Suprapubic skin (tissue), 4 donors: ENCODE results near the gene MAP3K4. TPM values are rescaled to one million over a fixed set of nuclear protein-coding genes. Genes with fewer than 3 reads are reported as not detected.
"Not testable (repeated sequence)": the region's sequence is repeated elsewhere in the genome, so short reads cannot be mapped to it uniquely, and the experiment has no call there.

ENCODE experiments used
- DNase-seq, 2 donors: peaks; one replicate each; pipeline ENCODE4 v3.0.0-alpha.2; 2019; ENCODE audit warnings: low spot score in 2 of 2
- H3K27ac ChIP-seq: fragments of 200-600 bp; sonication (generic); one replicate; pipeline ENCODE4 v1.5.1; 2019
- H3K27me3 ChIP-seq: fragments of 200-600 bp; sonication (generic); one replicate; pipeline ENCODE4 v1.5.1; 2019
- H3K36me3 ChIP-seq: fragments of 200-600 bp; sonication (generic); one replicate; pipeline ENCODE4 v1.5.1; 2019
- H3K4me1 ChIP-seq: fragments of 200-600 bp; sonication (generic); one replicate; pipeline ENCODE4 v1.5.1; 2019
- H3K4me3 ChIP-seq: fragments of 200-600 bp; sonication (generic); one replicate; pipeline ENCODE4 v1.5.1; 2019; ENCODE audit warnings: mild to moderate bottlenecking
- H3K9me3 ChIP-seq: fragments of 200-600 bp; sonication (generic); one replicate; pipeline ENCODE4 v1.5.1; 2019
- CTCF ChIP-seq, 2 donors: fragments of 200-600 bp in 1 of 2; fragments of 450-650 bp in 1 of 2; sonication (generic) in 1 of 2; IDR thresholded peaks; one replicate each; pipeline ENCODE4 v1.5.1; 2016 to 2019; ENCODE audit warnings: antibody characterized with exemption in 2 of 2, mild to moderate bottlenecking in 1 of 2, moderate library complexity in 1 of 2
- EP300 ChIP-seq: sonication (generic); formaldehyde crosslinking; IDR thresholded peaks from one replicate; pipeline ENCODE4 v1.6.1; 2017; ENCODE audit warnings: antibody characterized with exemption
- POLR2A ChIP-seq, 2 donors: fragments of 450-650 bp; IDR thresholded peaks; one replicate each; pipeline ENCODE4 v1.6.1; 2017; ENCODE audit warnings: antibody characterized with exemption in 2 of 2, mild to moderate bottlenecking in 2 of 2, moderate library complexity in 2 of 2
- POLR2AphosphoS5 ChIP-seq, 3 donors: sonication (generic); formaldehyde crosslinking; IDR thresholded peaks; one replicate each; pipeline ENCODE4 v1.6.1; 2017; ENCODE audit warnings: antibody characterized with exemption in 3 of 3
- WGBS: methylation state at CpG from one replicate; pipeline ENCODE4 v1.1.5; 2018; 5-methylcytosine and 5-hydroxymethylcytosine counted together
- total RNA-seq, 4 donors: library from RNA; depleted of rRNA; stranded (reverse); fragments of >200 nt; gene quantifications; one replicate each; pipeline ENCODE4 v1.1.0, GENCODE V29; 2016

Gene MAP3K4
- total RNA-seq, 4 donors from 2014 or later = 29.2 to 83.2 (median 45.2) TPM

GRCh38 chr6:160979061-160979708 lies 12.4 kb upstream of the MAP3K4 start:
- H3K36me3 ChIP-seq = no peaks in the 10 kb centered on the region
- no peak for TF ChIP-seq EP300
- WGBS = 50% methylated on average over 8 of the region's 8 CpGs
- no peaks in the 10 kb centered on the region for H3K9me3 ChIP-seq
- no peak overlapping the region for H3K4me3 ChIP-seq
- H3K27ac ChIP-seq = peak overlapping the region; percentile 74
- no peak for DNase-seq
- H3K27me3 ChIP-seq = no peaks in the 10 kb centered on the region
- H3K4me1 ChIP-seq = peaks cover 22% of the 10 kb centered on the region

GRCh38 chr6:160983377-160983948 lies 8.1 kb upstream of the MAP3K4 start:
- not testable (repeated sequence) for H3K27ac ChIP-seq, DNase-seq, H3K36me3 ChIP-seq, H3K27me3 ChIP-seq, H3K9me3 ChIP-seq, H3K4me1 ChIP-seq, H3K4me3 ChIP-seq
- WGBS = 100% methylated on average over 3 of the region's 3 CpGs

- Histone ChIP-seq H3K4me1 (peaks cover 5% of the 10 kb centered on the region), H3K27me3 (no peaks in the 10 kb centered on the region), H3K4me3 (no peak overlapping the region), H3K27ac (no peak overlapping the region), H3K9me3 (no peaks in the 10 kb centered on the region), H3K36me3 (no peaks in the 10 kb centered on the region)
- WGBS = 74% methylated on average over 3 of the region's 3 CpGs
- TF ChIP-seq EP300 (no peak), CTCF (IDR thresholded peaks at IDR 0.05) (no peak), POLR2A (IDR thresholded peaks at IDR 0.05) (no peak), POLR2AphosphoS5 (IDR thresholded peaks at IDR 0.05) (no peak)
- DNase-seq = no peak
These were observed 4.7 kb upstream of the MAP3K4 start for GRCh38 chr6:160986851-160987250.

- Histone ChIP-seq H3K4me3 (no peak overlapping the region), H3K36me3 (no peaks in the 10 kb centered on the region), H3K27ac (no peak overlapping the region), H3K9me3 (no peaks in the 10 kb centered on the region), H3K4me1 (peaks cover 5% of the 10 kb centered on the region), H3K27me3 (no peaks in the 10 kb centered on the region)
- no peak for DNase-seq
- TF ChIP-seq POLR2A (IDR thresholded peaks at IDR 0.05) (no peak), POLR2AphosphoS5 (IDR thresholded peaks at IDR 0.05) (no peak), CTCF (IDR thresholded peaks at IDR 0.05) (no peak), EP300 (no peak)
- WGBS = 78% methylated on average over 3 of the region's 3 CpGs
These were observed 4.3 kb upstream of the MAP3K4 start for GRCh38 chr6:160987265-160987664.

- Histone ChIP-seq H3K27ac (peak overlapping the region; percentile 96), H3K9me3 (no peaks in the 10 kb centered on the region), H3K4me1 (peaks cover 41% of the 10 kb centered on the region), H3K27me3 (no peaks in the 10 kb centered on the region), H3K4me3 (peak overlapping the region; percentile 91), H3K36me3 (no peaks in the 10 kb centered on the region)
- no peak for DNase-seq
- no peak for TF ChIP-seq CTCF (IDR thresholded peaks at IDR 0.05)
- no peak for TF ChIP-seq POLR2A (IDR thresholded peaks at IDR 0.05)
- no peak for TF ChIP-seq POLR2AphosphoS5 (IDR thresholded peaks at IDR 0.05)
- TF ChIP-seq EP300 = no peak
- 9% methylated on average over 8 of the region's 15 CpGs for whole genome bisulfite sequencing
These were observed 643 bp upstream of the MAP3K4 start for GRCh38 chr6:160990847-160991405.

- no peaks in the 10 kb centered on the region for H3K36me3 ChIP-seq
- peak; percentile 78 to 83 for DNase-seq
- peaks cover 49% of the 10 kb centered on the region for H3K4me1 ChIP-seq
- no peak for TF ChIP-seq EP300
- TF ChIP-seq CTCF (IDR thresholded peaks at IDR 0.05) = peak in 1 of 2 donors; percentile 43
- no peak for TF ChIP-seq POLR2AphosphoS5 (IDR thresholded peaks at IDR 0.05)
- TF ChIP-seq POLR2A (IDR thresholded peaks at IDR 0.05) = peak in 1 of 2 donors; percentile 13
- peak overlapping the region; percentile 91 for H3K4me3 ChIP-seq
- peak overlapping the region; percentile 96 for H3K27ac ChIP-seq
- under 1% methylated on average over 35 of the region's 47 CpGs for WGBS
- no peaks in the 10 kb centered on the region for H3K27me3 ChIP-seq
- no peaks in the 10 kb centered on the region for H3K9me3 ChIP-seq
These were observed 751 bp downstream of the MAP3K4 start for GRCh38 chr6:160992061-160992979.
